HG02981 (cell line): ENCODE results near the gene TGFBR3.

Source experiments
- ATAC-seq: cut with Tn5 transposase; IDR thresholded peaks from one replicate; pipeline ENCODE4 v1.9.1; 2021; ENCODE audit warnings: mild to moderate bottlenecking, moderate library complexity; ENCODE audit not compliant: unreplicated experiment

TGFBR3 gene

DNA sequence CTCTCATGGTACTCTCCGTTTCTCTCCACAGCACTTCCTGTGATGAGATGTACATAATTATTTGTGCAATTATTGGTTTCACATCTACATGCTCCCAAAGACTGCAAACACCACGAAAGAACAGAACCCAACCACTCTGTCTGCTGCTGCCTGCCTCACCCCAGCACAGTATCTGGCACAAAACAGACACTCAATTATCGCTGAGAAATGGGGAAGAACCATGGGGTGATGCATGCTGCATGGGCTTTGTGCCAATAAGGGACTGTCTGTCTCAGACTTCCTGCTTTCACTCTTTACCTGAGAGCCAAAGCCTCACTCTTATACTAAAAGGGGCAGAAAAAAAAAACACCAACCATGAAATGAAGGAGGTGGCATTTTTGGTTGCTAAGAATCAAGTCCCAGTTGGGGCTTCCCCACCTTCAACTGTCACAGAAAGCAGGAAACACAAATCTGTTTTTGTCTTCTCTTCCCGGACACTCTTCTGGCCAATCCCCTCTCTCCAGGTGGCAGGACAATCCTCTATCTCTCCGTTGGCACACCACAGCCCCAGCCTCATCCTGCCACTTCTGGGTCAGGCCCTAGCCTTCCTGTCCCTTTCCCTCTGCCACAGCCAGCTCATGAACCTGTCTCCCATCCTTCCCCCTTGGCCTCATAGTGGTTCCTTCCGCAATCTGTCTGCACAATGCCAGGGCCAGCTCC, 82.0 kb downstream of the TGFBR3 start:
- peak; percentile 72 for ATAC-seq

DNA sequence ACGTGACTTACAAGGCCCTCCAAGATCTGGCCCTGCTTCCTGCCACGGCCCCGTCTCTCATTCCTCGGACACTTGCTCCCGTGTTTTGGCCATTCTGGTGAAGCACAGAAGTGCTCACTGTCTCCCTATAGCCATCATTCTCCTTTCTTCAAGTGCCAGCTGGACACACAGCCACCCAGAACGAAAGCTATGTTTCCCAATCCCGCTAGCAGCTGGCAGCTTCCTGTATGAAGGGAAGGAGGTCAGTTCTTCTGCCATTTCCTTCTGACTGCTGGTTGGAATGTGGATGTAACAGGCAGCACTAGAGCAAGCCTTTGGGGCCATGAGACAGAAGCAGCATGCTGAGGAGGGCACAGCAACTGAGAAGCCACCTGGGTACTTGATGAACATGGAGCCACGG, 82.8 kb downstream of the TGFBR3 start:
- ATAC-seq = no peak

DNA sequence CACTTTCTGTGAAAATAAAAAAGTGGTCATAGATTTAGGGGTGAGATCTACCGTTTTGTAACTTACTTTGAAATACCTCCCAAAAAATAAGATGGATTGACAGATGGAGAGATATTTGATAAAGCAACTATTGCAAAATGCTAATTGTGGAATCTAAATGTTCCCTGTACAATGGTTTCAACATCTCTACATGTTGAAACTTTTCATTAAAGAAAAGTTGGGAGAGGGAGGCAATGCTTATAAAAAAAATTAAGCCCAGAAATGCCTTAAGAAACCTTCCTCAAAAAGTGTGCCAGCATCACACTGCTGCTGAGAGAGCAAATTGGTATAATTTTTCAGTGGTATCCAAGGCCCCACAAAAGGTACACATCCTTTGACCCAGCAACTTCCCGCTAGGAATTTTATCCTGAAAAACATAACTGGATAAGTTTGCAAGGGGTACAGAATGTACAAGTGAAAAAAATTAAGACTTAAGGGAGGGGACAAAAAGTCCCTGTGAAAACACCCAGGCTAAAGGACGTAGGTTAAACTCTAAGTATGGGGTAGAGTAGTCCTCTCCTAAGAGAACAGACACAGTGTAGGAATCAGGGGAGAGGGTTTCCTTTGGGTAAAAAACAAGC, 84.3 kb downstream of the TGFBR3 start:
- no peak for ATAC-seq

DNA sequence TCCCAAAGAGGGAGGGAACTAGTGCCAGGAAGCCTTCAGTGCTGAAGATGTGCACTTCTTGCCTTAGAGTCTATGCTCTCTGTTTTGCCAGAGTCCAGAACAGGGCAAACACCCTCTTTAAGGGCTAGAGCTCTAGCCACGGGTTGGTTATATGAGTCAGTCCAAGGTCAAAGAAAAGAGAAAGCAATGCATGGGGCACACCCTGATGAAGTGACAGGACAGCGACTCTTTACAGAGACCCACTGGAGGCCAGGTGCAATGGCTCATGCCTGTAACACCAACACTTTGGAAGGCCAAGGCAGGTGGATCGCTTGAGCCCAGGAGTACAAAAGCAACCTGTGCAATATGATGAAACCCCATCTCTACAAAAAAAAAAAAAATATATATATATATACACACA, 86.1 kb downstream of the TGFBR3 start:
- ATAC-seq = no peak

DNA sequence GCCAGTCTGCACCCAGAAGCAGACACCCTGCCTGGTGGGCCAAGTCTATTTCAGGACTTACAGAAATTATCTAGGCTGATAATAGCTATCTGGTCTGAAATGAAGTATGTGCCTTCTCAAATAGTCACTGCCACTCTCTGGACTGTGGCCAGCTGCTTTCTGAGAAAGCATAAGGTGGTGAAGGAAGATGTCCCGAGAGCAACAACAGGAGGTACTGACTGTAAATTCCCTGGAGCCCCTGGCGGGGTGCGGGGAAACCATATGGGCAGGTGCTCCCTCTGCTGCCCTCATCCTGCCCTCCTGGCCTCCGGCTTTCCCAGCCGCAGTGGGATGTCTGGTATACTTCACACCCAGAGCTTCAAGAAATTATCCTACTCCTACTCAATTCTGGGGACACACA, 86.8 kb downstream of the TGFBR3 start:
- no peak for ATAC-seq

DNA sequence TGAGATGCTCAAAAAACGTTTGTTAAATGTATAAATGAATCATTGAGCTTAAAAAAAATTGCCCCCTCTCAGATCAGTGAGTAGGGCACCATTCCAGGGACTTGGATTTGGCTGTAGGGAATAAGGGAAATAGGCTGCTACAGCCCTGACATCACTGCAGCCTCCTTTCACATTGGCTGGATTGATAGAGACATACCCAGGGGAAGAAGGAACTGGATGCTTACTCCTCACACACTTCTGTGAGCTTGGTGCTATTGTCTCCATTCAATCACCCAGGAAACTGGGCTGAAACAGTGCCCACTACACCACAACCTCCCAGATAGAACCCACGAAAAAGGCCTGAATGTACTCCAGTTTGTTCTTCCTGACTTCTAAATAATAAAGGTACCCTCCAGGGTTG, 87.2 kb downstream of the TGFBR3 start:
- no peak for ATAC-seq

DNA sequence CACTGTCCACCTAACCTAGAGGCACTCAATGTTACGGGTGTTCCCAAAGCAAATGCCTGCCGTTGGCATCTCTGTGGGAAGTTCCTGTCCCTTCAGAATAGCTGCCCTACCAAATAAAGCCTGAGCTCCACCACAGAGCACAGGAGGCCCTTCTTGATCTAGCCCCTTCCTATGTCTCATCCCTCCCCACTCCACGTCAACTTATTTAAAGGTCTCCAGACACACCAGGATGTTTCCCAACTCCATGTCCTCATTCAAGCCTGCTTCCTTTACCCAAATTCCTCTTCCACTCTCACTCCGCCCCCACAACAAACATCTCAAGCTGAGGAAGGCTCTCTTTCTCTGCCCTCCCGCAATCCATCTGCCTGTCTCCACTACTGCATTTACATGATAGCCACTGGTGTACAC, 87.7 kb downstream of the TGFBR3 start:
- ATAC-seq = no peak

DNA sequence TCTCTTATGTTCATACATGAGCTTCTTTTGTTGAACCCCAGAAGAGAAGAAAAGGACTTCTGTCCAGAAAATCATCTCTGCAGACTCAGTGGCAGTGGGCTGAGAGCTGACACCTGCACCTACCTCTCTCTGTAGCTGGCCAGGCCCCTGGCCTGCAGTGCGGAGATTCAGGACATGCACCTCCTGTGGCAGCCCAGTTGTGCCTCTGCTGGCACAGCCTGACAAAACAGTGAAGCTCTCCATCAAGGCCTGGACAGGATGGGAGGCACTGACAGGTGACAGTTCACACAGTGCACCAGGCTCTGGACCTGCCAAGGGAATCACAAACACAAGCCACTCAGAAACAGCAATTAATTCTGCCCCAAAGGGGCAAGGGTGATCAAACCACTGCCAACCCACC, 88.8 kb downstream of the TGFBR3 start:
- ATAC-seq = no peak

DNA sequence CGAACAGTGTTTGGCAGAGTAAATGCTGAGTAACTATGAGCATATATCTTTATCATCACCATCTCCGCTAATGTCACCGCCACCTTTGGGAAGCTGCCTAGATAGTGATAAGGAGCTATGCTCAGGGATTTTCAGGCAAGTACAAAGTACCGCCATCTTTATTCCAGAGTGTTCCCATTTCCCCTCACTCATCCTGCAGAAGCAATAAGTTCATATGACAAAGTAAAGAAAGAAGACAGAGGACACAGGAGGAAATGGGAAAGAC, 89.6 kb downstream of the TGFBR3 start:
- ATAC-seq = no peak

DNA sequence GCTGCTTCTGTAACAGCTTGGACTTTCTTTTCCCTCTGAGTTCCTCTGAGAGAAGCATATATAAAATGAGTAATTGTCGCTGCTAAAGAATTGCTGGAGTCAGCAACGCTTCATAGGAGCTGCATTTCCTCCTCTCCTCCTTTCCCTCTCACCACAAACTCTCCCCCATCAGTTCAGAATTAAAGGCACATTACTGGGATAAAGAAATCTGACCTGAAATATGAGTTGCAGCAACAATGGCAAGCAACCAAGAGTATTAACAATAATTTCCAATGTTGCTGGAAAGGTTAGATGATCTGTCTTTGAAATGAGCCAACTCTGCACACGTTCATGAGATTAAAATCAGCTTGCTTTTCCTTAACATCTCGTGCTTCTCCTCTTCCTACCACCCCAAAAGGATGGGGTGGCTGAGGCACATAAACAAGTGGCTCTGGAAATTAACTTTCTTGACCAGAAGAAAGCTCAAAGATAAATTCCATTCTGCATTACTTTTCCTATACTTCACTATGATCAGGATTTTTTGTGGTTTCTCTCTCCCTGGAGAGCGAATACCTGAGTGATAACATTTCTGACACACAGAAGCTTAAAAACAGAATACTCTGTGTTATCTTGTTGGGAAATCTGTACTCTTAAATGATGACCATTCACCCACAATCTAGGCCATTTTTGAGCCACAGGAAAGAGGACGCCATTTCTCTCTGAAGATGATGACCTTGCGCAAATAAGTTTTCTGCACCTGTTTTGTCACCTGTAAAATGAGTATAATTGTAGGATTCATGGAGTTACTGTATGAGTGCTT, 90.2 kb downstream of the TGFBR3 start:
- no peak for ATAC-seq

DNA sequence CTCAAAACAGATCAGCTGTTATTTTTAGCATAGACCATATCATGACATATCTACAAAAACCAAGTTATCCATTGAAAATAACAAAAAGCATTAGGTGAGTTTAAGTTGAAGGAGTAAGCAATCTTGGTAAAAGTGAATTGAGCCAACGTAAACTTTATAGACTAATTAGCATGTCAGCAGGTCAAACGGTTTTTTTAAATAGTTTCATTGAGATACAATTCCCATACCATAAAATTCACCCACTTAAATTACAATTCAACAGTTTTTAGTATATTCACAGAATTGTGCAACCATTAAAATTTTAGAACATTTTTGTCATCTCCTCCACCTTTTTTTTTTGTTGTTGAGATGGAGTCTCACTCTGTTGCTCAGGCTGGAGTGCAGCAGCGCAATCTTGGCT, 92.1 kb downstream of the TGFBR3 start:
- ATAC-seq = no peak

DNA sequence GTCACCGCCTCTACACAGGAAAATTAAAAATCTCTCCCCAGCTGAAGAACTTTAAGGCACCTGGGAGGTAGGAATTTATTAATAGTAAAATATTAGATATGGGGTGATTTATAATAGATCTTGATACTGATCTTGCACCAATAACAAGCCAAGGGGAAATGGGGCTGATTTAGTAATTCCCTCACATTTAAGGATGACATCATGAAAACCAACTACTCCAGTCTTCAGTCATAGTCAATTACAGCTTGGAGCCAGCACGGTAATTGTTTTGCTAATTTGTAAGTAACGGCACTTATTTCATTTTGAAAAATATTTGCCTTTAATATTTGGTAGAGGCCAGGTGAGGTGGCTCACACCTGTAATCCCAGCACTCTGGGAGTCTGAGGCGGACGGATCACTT, 92.8 kb downstream of the TGFBR3 start:
- no peak for ATAC-seq

DNA sequence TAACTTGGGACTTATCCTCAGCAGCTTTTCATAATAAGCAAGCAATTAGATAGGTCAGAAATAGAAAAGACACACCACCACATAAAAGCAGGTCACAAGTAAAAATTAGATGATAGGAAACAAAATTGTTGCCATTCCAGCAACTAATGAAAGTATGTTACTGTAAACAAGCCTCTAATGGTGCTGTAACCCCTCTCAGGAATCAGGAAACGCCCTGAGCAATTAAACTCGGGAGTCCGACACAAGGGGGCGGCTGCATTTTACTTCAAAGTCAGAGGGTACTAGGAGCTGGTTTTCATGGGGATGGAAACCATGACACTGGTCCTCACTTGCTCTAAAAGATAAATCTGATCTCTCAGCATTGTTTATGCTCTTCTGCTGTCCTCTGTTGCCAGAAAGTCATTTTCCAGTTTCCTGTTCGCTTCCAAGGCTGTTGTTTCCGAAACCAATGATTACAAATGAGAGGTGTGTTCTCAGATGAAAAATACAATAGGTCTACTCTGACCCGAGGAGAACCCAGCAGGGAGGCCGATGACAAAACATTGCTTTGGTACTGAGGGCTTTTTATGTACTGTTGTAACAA, 93.4 kb downstream of the TGFBR3 start:
- ATAC-seq = no peak

DNA sequence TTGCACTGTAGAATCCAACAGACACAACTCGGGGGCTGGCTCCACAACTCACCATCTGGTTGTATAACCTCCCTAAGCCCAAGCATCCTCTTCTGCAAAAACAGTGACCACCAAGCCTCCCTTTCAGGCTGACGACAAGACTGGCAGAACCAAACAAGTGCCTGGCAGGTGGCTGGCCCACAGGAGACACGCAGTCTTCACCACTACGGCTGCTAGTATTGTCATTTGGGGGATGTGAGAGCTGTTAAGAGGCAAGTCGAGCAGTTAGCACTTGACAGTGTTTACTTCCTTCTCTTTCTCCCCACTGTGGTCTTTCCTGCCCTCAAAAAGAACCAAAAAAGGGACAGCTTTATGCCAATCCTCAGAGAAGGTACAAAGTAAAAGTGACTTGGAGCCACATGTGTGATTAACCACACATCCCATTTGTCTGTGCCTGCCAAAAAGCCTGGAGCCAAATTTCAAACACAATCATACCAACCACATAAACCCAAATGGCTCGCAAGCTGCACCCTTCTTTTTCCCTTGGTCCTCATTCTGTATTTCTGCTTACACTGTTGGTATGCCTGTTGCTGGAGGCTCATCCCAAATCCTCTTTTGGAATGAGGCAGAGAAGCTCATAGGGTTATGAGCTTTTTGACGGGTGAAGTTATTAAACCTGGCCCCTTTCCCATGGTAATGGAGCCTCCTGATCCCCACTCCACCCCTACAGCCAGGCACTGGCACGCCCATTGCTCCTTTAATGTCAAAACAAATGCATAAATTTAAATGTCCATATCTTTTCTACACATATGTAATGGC, 94.1 kb downstream of the TGFBR3 start:
- ATAC-seq = no peak

DNA sequence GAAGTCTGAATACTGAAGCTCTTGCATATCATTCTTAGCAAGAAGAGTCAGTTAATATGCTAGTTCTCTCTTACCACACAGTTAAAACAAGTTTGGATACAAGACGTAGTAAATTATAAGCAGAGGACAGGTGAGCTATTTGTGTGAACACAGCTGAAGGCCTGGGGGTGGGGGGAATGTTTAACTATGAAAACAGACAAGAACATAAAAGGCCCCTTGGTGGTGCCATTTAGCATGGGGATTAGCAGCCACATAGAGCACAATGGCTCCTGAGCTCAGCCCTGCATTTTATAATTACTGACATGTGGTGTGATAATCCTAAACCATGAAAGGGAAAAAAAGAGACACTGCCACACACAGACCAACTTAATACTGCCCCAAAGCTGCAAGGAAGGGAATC, 94.8 kb downstream of the TGFBR3 start:
- no peak for ATAC-seq

DNA sequence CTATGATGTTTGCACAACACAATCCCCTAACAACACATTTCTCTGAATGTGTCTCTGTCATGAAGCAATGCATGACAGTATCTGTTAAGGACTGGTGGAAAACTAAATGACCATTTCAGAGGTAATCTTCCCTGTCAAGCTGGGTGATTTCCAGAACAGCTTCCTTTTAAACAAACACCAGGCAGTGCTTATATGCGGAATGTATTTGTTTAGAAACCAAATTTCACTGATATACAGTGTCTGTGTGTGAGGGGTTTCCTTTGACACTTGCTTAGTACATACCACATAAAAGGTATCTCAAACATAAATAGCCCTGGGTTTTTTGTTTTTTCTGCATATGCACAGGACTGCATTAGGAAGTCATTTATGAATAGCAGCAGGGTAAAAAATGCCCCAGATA, 95.6 kb downstream of the TGFBR3 start:
- no peak for ATAC-seq

DNA sequence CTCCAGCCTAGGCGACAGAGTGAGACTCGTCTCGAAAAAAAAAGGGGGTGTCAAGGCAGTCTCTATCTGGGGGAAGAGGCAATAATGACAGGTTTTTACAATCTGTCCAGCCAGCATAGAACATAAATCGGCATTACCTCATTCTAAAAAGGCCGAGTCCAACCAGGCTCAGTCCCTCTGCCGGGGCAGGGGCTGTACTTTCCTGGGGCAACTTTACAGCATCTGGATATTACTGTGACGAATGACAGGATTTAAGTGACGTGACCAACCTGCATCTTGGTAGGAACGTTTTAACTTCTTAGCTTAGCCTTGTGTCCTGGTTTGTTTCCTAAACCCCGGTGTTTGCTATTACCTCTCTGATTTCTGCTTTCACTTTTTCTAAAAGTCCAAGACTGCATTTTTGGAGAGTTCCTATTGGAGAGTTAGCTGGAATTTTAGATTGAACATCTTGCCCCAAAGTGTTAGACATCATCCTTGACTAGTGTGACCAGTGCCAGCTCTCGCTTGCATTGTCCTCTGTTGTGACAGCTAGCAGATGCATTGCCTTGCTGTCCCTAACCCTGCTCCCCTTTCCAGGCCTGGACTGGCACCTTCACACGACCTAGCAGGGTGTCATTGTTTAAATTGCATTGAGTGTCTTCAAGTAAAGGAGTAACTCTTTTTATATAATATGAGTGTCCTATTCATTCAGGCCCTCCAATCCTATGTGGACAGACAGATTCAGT, 96.5 kb downstream of the TGFBR3 start:
- ATAC-seq = no peak

DNA sequence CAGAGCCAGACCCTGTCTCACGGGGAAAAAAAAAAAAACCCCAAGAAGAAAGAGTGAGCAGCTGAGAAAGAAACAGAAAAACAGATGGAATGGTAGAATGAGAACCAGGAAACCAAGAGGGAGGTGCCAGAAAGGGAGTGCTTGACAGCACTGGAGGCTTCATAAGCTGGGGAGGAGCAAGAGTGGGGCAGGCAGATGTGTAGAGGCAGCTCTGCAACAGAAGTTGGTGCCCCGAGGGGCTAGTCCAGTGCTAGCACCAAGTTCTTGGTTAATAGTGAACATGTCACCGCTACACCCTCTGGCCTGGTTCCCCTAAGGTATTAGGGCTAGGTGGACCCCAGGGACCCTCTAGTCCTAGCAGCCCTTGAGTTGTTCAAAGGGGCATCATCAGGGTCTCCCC, 98.0 kb downstream of the TGFBR3 start:
- ATAC-seq = no peak

DNA sequence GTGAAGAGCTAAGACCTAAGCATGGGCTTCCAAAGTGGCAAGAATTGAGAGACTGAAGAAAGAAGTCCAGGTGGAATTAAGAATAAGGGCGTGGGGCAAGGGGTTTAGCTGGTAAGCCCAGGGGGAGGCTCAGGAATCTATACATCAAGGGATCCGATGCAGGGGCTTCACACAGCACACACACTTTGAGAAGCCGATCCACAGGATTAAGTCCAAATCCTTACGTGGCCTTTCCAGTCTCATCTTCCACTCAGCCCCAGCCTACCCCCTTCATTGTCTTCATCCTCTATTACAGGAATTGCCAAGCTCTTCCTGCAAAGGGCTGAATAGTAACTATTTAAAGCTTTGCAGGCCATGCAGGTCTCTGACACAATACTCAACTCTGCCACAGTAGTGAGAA, 101.3 kb downstream of the TGFBR3 start:
- ATAC-seq = no peak

DNA sequence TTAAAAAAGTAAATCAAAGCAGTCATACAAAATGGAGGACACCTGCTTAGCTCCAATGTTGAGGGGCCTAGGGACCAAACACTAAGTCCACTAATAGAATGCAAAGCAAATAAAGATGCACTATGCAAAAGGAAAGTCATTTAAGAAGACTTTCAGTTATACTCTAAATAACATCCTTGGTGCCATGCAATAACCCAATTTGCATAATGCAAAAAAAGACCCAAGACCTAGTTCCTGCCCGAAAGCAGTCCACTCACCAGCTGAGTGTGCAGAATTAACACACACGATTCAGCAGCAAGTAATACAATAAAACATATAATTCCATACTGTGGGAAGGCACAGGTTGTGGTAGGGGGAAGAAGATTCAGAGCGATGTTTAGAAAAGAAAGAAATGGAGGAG, 101.8 kb downstream of the TGFBR3 start:
- ATAC-seq = peak; percentile 59
